ENCODE data around the gene DVL2. TPM values are rescaled to one million over a fixed set of nuclear protein-coding genes. Genes with fewer than 3 reads are reported as not detected.

The DVL2 gene
- total and polyA plus RNA-seq, 2 experiments from 2014 or later: 79.2 to 121 TPM

DNA sequence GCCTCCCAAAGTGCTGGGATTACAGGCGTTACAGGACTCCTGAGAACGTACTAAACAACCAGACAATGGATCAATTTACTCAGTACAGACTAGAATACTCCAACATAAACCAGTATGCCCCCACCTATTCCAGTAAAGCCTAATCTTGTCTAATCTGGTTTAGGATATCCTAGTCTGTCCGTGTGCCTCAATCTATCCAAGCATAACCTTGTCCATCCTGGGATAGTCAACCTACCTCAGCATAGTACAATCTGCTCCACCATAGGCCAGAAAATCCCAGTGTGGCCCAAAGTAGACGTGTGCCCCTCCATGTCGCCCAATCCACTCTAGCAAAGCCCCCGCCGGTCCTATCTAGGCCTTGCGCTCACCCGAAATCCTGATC lies 625 bp downstream of the DVL2 start:
- Histone ChIP-seq H3K4me1 (ENCODE audit: low read depth) (peaks cover 9% of the 10 kb centered on the region), H3K9me3 (ENCODE audit: low read depth) (no peaks in the 10 kb centered on the region), H3K27ac (peak overlapping the region; percentile 89), H3K27me3 (no peaks in the 10 kb centered on the region), H3K36me3 (peaks cover 14% of the 10 kb centered on the region), H3K4me3 (peak overlapping the region; percentile 79)
- no peak for DNase-seq (ENCODE audit: low read depth in 1 of 2, low spot score in 1 of 2)
- TF ChIP-seq, protein P1, sequence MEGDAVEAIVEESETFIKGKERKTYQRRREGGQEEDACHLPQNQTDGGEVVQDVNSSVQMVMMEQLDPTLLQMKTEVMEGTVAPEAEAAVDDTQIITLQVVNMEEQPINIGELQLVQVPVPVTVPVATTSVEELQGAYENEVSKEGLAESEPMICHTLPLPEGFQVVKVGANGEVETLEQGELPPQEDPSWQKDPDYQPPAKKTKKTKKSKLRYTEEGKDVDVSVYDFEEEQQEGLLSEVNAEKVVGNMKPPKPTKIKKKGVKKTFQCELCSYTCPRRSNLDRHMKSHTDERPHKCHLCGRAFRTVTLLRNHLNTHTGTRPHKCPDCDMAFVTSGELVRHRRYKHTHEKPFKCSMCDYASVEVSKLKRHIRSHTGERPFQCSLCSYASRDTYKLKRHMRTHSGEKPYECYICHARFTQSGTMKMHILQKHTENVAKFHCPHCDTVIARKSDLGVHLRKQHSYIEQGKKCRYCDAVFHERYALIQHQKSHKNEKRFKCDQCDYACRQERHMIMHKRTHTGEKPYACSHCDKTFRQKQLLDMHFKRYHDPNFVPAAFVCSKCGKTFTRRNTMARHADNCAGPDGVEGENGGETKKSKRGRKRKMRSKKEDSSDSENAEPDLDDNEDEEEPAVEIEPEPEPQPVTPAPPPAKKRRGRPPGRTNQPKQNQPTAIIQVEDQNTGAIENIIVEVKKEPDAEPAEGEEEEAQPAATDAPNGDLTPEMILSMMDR (IDR thresholded peaks at IDR 0.05; ENCODE audit: low read depth, low read length): no peak

DNA sequence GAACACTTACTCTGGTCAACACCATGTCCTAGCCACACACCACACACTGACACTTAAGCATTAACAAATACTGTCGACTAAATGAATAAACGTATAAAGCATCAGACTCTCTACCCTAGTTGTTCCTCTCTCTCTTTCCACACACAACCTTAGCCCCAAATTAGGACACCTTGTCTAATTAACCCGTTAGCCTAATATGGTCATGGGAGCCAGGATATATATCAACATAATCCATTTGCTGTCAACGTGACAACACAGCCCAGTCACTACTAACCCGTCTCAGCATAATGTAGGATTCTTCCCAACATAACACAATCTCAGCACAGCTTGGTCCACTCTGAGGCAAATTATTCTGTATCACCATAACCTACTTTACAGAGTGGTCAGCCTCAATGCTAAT lies 2.2 kb downstream of the DVL2 start:
- no peak overlapping the region for H3K4me3 ChIP-seq
- H3K4me1 ChIP-seq (ENCODE audit: low read depth): peaks cover 9% of the 10 kb centered on the region
- H3K27me3 ChIP-seq: no peaks in the 10 kb centered on the region
- no peaks in the 10 kb centered on the region for H3K9me3 ChIP-seq (ENCODE audit: low read depth)
- TF ChIP-seq, protein P1 (IDR thresholded peaks at IDR 0.05; ENCODE audit: low read depth, low read length): no peak
- H3K36me3 ChIP-seq: peaks cover 29% of the 10 kb centered on the region
- H3K27ac ChIP-seq: no peak overlapping the region
- no peak for DNase-seq (ENCODE audit: low read depth in 1 of 2, low spot score in 1 of 2)

DNA sequence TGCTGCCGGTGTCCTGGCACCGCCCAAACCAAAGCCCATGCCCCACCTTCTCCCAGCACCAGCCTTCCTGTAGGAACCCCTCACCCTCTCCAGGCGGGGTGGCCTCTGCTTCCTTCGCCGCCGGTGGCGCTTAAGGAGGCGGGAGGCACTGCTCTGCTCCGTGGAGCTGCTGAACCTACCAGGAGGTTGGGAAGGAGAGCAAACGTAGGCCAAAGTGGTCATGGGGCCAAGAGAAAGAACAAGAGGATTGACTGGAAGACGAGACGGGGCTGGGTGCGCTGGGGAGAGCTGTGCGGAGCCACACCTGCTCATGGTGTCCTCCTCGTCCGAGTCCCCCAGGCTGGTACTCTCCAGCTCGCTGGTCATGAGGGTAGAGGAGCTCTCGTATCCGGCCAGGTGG lies 4.8 kb downstream of the DVL2 start:
- H3K4me3 ChIP-seq: no peak overlapping the region
- peaks cover 4% of the 10 kb centered on the region for H3K4me1 ChIP-seq (ENCODE audit: low read depth)
- H3K27me3 ChIP-seq: no peaks in the 10 kb centered on the region
- H3K9me3 ChIP-seq (ENCODE audit: low read depth): no peaks in the 10 kb centered on the region
- no peak for DNase-seq (ENCODE audit: low read depth in 1 of 2, low spot score in 1 of 2)
- H3K27ac ChIP-seq: no peak overlapping the region
- peaks cover 46% of the 10 kb centered on the region for H3K36me3 ChIP-seq
- TF ChIP-seq, protein P1 (IDR thresholded peaks at IDR 0.05; ENCODE audit: low read depth, low read length): no peak

DNA sequence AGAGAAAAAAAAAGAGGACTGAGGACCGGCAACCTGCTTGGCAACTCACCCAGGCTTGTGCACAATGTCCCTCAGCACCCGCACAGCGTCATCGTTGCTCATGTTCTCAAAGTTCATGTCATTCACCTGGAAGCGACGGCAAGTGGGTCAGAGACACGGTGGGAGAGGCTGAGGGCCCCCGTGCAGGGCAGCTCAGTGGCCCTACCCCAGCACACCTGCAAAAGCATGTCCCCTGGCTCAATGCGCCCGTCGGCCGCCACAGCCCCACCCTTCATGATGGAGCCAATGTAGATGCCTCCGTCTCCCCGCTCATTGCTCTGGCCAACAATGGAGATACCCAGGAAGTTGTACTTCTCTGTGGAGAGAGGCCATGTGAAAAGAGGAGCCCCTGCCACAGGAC lies 5.4 kb downstream of the DVL2 start:
- H3K4me3 ChIP-seq: no peak overlapping the region
- TF ChIP-seq, protein P1 (IDR thresholded peaks at IDR 0.05; ENCODE audit: low read depth, low read length): no peak
- peaks cover 49% of the 10 kb centered on the region for H3K36me3 ChIP-seq
- H3K4me1 ChIP-seq (ENCODE audit: low read depth): peaks cover 4% of the 10 kb centered on the region
- H3K27me3 ChIP-seq: no peaks in the 10 kb centered on the region
- H3K27ac ChIP-seq: no peak overlapping the region
- DNase-seq (ENCODE audit: low read depth in 1 of 2, low spot score in 1 of 2): no peak
- no peaks in the 10 kb centered on the region for H3K9me3 ChIP-seq (ENCODE audit: low read depth)

DNA sequence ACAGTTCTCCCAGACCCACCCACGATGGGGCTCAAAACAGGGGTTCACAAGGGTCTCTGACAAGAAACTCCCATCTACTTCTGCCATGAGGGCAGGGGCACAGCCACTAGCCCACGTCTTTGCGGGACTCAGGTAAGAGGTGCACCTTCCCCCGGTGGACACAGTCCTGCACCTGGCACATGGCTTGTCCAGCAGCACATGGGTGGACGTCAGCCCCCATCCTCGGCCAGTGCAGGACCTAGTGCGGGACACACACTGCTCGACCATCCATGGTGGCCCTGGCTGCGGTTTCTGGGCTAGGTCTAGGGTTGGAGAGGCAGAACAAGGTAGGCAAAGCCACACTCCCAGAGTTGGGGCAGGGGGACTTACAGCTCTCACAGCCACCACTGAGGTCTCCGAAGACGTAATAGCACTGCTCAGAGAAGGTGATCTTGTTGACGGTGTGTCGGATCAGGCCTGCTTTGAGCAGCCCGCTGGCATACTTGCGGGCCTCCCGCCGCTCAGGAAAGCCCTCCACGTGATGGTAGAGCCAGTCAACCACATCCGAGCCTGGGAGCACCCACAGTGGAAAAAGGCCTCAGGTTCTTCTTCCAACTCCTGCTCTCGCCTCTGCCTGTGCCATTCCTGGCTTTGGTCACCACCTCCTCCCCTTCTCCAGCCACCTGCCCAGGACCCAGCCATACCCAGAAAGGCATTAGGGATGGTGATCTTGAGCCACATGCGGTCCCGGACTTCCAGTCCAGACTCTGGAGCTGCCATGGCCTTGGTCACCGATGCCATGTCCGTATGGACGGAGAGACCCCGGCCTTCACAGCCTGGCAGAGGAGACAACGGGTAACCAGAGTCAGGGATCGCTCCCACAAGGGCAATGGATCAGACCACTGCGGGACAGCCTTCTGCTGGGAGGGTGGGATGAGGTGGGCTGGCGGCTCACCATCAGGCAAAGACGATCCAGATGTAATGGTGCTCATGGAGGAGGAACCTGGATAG lies 7.3 kb downstream of the DVL2 start:
- TF ChIP-seq, protein P1 (IDR thresholded peaks at IDR 0.05; ENCODE audit: low read depth, low read length): no peak
- H3K36me3 ChIP-seq: peaks cover 68% of the 10 kb centered on the region
- no peaks in the 10 kb centered on the region for H3K9me3 ChIP-seq (ENCODE audit: low read depth)
- H3K4me1 ChIP-seq (ENCODE audit: low read depth): no peaks in the 10 kb centered on the region
- DNase-seq (ENCODE audit: low read depth in 1 of 2, low spot score in 1 of 2): no peak
- no peak overlapping the region for H3K4me3 ChIP-seq
- H3K27me3 ChIP-seq: no peaks in the 10 kb centered on the region
- H3K27ac ChIP-seq: no peak overlapping the region

Measured in cardiac muscle cell (in vitro differentiated cells and primary cell).